Suprapubic skin (tissue), 4 donors: ENCODE data around the gene CMYA5.

Experiments
- CTCF ChIP-seq, 2 donors: fragments of 200-600 bp in 1 of 2; fragments of 450-650 bp in 1 of 2; sonication (generic) in 1 of 2; IDR thresholded peaks; one replicate each; pipeline ENCODE4 v1.5.1; 2016 to 2019; ENCODE audit warnings: antibody characterized with exemption in 2 of 2, mild to moderate bottlenecking in 1 of 2, moderate library complexity in 1 of 2
- EP300 ChIP-seq: sonication (generic); formaldehyde crosslinking; IDR thresholded peaks from one replicate; pipeline ENCODE4 v1.6.1; 2017; ENCODE audit warnings: antibody characterized with exemption
- POLR2A ChIP-seq, 2 donors: fragments of 450-650 bp; IDR thresholded peaks; one replicate each; pipeline ENCODE4 v1.6.1; 2017; ENCODE audit warnings: antibody characterized with exemption in 2 of 2, mild to moderate bottlenecking in 2 of 2, moderate library complexity in 2 of 2
- POLR2AphosphoS5 ChIP-seq, 3 donors: sonication (generic); formaldehyde crosslinking; IDR thresholded peaks; one replicate each; pipeline ENCODE4 v1.6.1; 2017; ENCODE audit warnings: antibody characterized with exemption in 3 of 3

GRCh38 chr5:79684782-79685181, 4.9 kb upstream of the CMYA5 start:
- TF ChIP-seq POLR2A (IDR thresholded peaks at IDR 0.05) (no peak), POLR2AphosphoS5 (IDR thresholded peaks at IDR 0.05) (no peak), CTCF (IDR thresholded peaks at IDR 0.05) (no peak), EP300 (no peak)
